ENCODE data around the gene ZC3H12C.
A peak's percentile ranks its signal among the peaks of the same experiment; 100 is the strongest.
"Not testable (repeated sequence)": the region's sequence is repeated elsewhere in the genome, so short reads cannot be mapped to it uniquely, and the experiment has no call there.

ZC3H12C gene

DNA sequence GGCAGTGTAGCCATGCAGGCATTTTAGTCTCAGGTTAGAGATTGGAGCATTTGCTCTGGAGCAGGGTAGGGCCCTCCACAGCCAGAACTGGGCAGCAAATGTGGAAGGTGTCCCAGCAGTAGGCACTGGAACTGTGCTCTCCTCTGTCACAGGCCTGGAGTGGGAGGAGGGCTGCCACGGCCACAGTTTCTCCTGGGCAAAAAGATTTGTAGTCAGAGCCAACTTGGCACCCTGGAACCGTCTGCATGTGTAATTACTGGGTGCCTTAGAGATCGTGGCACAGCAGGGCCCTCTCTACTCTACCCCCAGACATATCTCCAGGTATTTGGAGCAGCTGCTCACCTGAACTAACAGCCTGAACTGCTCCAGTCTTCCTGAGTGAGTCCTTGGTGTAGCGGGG is 93.7 kb downstream of the ZC3H12C start:
- no peak for DNase-seq

DNA sequence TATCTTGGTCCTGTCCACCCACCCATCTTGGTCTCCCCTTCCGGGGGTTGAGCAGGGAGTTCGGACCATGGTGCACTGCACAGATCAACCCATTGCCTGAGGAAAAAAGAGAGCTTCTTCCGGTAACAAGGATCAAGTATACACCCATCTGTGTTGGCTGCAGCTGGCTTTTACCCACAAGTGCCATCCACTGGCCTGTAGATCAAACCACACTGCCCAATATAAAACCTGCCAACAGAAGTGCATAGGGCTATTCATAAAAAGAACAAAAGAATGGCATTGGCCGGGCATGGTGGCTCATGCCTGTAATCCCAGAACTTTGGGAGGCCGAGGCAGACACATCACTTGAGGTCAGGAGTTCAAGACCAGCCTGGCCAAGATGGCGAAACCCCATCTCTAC is 94.5 kb downstream of the ZC3H12C start:
- DNase-seq, result no peak

- DNase-seq, result no peak
Measured at GRCh38 chr11:110190885-110191284, 97.7 kb downstream of the ZC3H12C start.

DNA sequence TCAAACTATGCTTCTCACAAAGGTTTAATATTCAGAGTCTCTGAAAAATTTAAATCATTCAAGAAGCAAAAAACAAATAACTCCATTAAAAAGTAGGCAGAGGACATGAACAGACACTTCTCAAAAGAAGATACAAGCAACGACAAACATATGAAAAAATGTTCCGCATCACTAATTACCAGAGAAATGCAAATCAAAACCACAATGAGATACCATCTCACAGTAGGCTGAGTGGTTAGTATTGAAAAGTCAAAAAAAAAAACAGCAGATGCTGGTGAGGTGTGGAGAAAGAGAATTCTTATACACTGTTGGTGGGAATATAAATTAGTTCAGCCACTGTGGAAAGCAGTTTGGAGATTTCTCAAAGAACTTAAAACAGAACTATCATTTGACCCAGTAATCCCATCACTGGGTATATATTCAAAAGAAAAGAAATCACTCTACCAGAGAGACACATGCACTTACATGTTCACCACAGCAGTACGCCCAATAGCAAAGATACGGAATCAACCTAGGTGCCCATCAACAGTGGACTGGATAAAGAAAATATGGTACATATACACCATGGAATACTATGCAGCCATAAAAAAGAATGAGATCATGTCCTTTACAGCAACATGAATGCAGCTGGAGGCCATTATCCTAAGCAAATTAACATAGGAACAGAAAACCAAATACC is 99.6 kb downstream of the ZC3H12C start:
- not testable (repeated sequence) for DNase-seq

GRCh38 chr11:110194211-110194766 is 101.1 kb downstream of the ZC3H12C start:
- DNase-seq, result not testable (repeated sequence)

DNA sequence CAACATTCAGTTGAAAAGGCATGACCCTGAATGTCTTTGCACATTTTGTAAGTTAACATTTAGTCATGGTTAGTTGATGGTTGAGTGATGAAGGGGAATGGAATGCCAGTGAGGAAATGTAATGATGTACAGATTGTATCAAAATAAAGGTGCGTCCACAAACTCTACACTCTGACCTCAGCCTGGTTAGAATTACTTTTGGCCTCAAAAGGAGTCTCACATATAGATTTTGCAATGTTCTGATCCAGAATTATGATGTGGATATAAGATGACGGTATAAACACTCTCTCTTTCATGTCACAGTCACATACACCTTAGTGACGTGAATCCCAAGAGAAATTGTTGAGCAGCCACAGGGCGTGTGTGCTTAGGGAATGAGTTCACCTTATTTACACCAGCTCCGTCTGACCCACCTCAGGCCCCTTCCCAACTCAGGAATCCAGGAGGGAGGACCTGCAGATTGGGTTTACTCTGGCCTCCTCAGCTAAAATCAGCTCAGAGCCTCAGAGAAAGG is 103.1 kb downstream of the ZC3H12C start:
- DNase-seq, result no peak

DNA sequence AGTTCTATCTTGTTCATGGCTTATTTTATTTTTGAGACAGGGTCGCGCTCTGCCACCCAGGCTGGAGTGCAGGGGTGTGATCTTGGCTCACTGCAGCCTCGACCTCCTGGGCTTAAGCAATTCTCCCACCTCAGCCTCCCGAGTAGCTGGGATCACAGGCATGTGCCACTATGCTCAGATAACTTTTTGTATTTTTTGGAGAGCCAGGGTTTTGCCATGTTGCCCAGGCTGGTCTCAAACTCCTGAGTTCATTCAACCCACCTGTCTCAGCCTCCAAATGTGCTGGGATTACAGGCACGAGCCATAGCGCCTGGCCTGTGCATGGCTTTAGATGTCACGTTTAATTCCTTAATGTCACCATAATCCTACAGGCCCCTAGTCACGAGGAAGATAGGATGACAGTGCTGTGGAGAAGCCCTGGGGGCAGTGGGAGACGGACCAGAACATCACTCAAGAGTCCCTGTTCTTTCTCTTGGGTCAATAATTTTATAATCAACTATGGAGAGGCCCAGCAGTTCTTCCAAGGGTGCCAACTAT is 103.8 kb downstream of the ZC3H12C start:
- DNase-seq, result no peak

GRCh38 chr11:110198031-110198729 is 105.0 kb downstream of the ZC3H12C start:
- no peak for DNase-seq

GRCh38 chr11:110199184-110199981 is 106.2 kb downstream of the ZC3H12C start:
- DNase-seq, result no peak

DNA sequence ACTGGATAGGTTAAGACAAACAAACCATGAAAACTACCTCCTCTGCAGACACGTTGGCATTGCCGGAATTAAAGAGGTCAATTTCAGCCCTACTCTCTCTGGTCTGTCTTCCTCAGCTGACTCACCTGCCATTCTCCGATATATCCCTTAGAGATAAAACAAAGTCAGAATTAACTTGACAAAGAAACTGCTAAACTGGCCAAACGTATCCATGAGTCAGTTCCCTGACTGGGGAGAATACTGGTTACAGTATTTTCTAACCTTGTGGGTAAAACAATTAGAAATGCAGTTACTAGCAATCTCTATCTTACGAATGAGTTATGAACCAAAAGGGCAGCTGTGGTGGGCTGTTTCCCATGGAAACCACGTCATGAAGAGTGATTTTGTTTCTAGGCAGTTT is 107.0 kb downstream of the ZC3H12C start:
- DNase-seq, result no peak

GRCh38 chr11:110200836-110201235 is 107.6 kb downstream of the ZC3H12C start:
- no peak for DNase-seq

DNA sequence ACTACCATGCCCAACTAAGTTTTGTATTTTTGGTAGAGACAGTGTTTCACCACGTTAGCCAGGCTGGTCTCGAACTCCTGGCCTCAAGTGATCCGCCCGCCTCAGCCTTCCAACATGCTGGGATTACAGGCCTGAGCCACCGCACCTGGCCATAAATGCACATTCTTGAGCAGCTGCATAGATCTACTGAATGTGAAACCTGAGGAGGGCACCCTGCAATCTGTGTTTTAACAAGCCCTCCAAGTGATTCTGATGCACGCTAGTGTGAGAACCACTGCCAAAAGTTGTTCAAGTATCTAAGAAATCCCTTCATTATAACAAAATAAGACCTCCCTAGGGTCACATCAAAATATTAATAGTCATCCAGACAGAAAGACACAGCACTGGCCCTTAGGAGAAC is 113.9 kb downstream of the ZC3H12C start:
- DNase-seq, result no peak

DNA sequence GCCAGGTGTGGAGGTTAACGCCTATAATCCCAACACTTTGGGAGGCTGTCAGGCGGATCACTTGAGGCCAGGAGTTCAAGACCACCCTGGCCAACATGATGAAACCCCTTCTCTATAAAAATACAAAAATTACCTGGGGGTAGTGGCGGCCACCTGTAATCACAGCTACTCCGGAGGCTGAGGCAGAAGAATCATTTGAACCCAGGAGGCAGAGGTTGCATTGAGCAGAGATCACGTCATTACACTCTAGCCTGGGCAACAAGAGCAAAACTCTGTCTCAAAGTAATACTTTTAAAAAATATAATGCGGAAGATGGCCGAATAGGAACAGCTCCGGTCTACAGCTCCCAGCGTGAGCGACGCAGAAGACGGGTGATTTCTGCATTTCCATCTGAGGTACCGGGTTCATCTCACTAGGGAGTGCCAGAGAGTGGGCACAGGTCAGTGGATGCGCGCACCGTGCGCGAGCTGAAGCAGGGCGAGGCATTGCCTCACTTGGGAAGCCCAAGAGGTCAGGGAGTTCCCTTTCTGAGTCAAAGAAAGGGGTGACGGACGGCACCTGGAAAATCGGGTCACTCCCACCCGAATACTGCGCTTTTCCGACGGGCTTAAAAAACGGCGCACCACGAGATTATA is 115.6 kb downstream of the ZC3H12C start:
- DNase-seq, result peak; percentile 23

GRCh38 chr11:110209313-110209694 is 116.1 kb downstream of the ZC3H12C start:
- not testable (repeated sequence) for DNase-seq

- no peak for DNase-seq
Measured at GRCh38 chr11:110217223-110217877, 124.2 kb downstream of the ZC3H12C start.

DNA sequence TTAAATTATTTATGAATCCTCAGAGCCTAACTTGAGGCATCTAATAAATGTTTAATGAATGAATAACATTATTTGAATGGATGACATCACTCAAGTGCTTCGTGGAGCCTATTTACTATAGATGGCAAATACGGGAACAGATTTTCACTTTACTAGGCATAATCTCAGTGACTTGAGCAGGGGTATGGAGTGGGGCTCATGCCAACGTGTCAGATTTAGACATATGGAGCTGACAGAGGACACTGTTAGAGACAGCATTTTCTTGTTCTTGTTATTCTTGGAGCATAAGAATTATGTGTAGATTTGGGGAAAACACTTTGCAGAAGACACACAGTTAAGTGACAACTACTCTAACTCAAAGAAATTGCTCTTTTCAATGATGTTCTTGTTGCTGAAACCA is 124.7 kb downstream of the ZC3H12C start:
- DNase-seq, result no peak

DNA sequence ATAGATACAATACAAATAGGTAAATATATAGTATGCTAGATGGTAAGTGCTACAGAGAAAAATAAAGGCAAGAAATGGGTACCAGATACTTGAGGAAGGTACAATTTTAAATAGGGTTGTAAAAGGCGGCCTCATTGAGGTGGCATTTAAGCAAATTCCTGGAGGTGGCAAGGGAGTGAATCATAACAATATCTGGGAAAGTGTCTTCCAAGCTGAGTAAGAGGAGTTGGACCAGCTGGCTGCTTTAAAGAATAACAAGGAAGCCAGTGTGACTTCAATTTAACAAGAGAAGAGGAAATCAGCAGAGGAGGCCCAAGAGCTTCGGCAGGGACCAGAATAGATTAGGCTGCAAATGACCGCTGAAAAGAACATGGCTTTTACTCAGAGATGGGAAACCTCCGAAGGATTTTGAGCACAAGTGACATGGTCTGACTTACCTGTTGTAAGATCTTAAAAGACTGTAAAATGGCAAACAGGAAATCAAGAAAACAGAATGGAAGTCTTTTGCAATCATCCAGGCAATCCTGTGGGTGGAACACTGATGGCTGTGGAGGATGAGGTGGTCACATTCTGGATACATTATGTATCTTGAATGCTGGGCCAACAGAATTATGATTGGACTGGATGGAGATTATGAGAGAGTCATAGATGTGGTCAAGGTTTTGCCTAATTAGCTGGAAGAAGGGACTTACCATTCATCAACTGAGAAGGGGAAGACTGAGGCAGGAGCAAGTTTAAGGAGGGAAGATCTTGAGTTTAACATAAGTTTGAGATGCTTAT is 126.0 kb downstream of the ZC3H12C start:
- DNase-seq, result no peak
